Uterus (tissue), 4 donors: ENCODE results near the gene CTLA4. TPM values are rescaled to one million over a fixed set of nuclear protein-coding genes. Genes with fewer than 3 reads are reported as not detected.
A peak's percentile ranks its signal among the peaks of the same experiment; 100 is the strongest.

ENCODE experiments used
- DNase-seq, 2 donors: peaks; one replicate each; pipeline ENCODE4 v3.0.0-alpha.2; 2019 to 2020
- H3K27ac ChIP-seq, 2 donors: fragments of 200-600 bp; sonication (generic); 1 replicate in 1 of 2; 2 replicates in 1 of 2; pipeline ENCODE4 v1.5.1; 2016 to 2018
- H3K27me3 ChIP-seq, 2 donors: fragments of 200-600 bp; sonication (generic); one replicate each; pipeline ENCODE4 v1.5.1; 2018 to 2019; ENCODE audit warnings: control low read depth in 1 of 2
- H3K36me3 ChIP-seq, 2 donors: fragments of 200-600 bp; sonication (generic); one replicate each; pipeline ENCODE4 v1.5.1; 2019; ENCODE audit warnings: control low read depth in 1 of 2
- H3K4me1 ChIP-seq, 2 donors: fragments of 200-600 bp; sonication (generic); one replicate each; pipeline ENCODE4 v1.5.1; 2018 to 2019; ENCODE audit warnings: control low read depth in 1 of 2
- H3K4me3 ChIP-seq, 2 donors: fragments of 200-600 bp; sonication (generic); 1 replicate in 1 of 2; 2 replicates in 1 of 2; pipeline ENCODE4 v1.5.1; 2018 to 2019; ENCODE audit warnings: mild to moderate bottlenecking in 1 of 2
- H3K9me3 ChIP-seq, 2 donors: fragments of 200-600 bp; sonication (generic); one replicate each; pipeline ENCODE4 v1.5.1; 2019; ENCODE audit warnings: control low read depth in 1 of 2
- POLR2A ChIP-seq, 2 donors: fragments of 450-650 bp; IDR thresholded peaks; one replicate each; pipeline ENCODE4 v1.6.1; 2016; ENCODE audit warnings: antibody characterized with exemption in 2 of 2, mild to moderate bottlenecking in 1 of 2, moderate library complexity in 1 of 2
- intact Hi-C: fragments of 100-400 bp; cut with DNase I; formaldehyde crosslinking; loops from one replicate; pipeline ENCODE4 v1.15.1; 2023; ENCODE audit warnings: low total_unique reads
- total RNA-seq, 4 donors: library from RNA; depleted of rRNA in 3 of 4; stranded (reverse); fragments of >200 nt in 3 of 4; gene quantifications; one replicate each; pipeline versions ENCODE4 v1.1.0 to v1.2.4, GENCODE V29; 2014 to 2023
- TF ChIP-seq, protein P1 (sequence below), 4 experiments: fragments of 200-600 bp in 2 of 4; fragments of 450-650 bp in 2 of 4; sonication (generic) in 2 of 4; IDR thresholded peaks; one replicate each; pipeline ENCODE4 v1.5.1; 2016 to 2019; ENCODE audit warnings: antibody characterized with exemption in 4 of 4, mild to moderate bottlenecking in 2 of 4, moderate library complexity in 1 of 4
- donor health status: DM: yes; HTN: yes; CAD: no.

Gene CTLA4
- total RNA-seq, 4 donors from 2014 or later = 0.14 TPM; not detected in 3

DNA sequence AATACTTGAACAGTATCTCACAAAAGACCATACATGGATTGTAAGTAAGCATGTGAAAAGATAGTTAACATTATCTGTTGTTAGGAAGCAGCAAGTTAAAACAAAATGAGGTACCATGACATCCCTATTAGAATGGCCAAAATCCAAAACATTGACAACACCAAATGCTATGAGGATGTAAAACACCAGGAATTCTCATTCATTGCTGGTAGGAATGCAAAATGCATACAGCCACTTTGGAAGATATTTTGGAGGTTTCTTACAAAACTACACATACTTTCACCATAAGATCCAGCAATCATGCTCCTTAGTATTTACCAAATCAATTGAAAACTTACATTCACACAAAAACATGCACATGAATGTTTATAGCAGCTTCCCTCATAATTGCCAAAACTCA is 38.1 kb downstream of the CTLA4 start:
- intact Hi-C loops = no loop called here
- no peaks in the 10 kb centered on the region for H3K4me1 ChIP-seq
- no peak for DNase-seq
- no peak for TF ChIP-seq POLR2A (IDR thresholded peaks at IDR 0.05)
- TF ChIP-seq, protein P1, sequence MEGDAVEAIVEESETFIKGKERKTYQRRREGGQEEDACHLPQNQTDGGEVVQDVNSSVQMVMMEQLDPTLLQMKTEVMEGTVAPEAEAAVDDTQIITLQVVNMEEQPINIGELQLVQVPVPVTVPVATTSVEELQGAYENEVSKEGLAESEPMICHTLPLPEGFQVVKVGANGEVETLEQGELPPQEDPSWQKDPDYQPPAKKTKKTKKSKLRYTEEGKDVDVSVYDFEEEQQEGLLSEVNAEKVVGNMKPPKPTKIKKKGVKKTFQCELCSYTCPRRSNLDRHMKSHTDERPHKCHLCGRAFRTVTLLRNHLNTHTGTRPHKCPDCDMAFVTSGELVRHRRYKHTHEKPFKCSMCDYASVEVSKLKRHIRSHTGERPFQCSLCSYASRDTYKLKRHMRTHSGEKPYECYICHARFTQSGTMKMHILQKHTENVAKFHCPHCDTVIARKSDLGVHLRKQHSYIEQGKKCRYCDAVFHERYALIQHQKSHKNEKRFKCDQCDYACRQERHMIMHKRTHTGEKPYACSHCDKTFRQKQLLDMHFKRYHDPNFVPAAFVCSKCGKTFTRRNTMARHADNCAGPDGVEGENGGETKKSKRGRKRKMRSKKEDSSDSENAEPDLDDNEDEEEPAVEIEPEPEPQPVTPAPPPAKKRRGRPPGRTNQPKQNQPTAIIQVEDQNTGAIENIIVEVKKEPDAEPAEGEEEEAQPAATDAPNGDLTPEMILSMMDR (IDR thresholded peaks at IDR 0.05) = no peak
- H3K9me3 ChIP-seq = peaks cover 0 to 7% of the 10 kb centered on the region in 2 donors
- no peaks in the 10 kb centered on the region for H3K36me3 ChIP-seq
- H3K4me3 ChIP-seq = no peak overlapping the region
- no peak overlapping the region for H3K27ac ChIP-seq
- H3K27me3 ChIP-seq = no peaks in the 10 kb centered on the region

DNA sequence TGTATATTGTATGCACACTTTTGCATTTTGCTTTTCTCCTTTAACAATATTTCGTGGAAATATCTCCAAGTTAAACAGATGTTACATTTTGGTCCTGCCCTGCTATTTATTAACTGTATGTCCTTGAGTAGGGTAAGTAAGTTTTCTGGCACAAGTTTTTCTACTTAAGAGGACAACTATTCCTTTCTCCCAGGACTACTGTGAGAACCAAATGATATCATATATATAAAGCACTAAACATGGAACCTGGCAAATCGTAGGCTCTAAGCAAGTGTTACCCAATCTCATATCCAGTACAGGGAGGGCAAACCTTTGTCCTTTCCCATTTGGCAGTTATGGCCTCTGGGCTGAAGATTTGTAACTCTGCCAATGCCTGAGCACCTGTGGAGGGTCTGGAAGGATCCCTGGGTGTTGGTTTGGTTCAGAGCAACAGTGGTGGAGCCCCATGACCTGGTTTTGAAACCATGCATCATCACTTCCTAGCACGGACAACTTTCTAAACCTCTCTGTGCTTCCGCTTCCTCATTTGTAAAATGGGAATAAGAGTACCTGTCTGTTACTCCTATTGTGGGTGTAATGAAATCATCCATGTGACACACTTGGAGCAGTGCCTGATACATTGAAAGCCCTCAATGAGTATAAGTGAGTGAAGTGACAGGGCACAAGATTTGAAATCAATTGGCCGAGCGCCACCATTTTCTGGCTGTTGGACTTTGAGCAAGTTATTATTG is 40.7 kb downstream of the CTLA4 start:
- intact Hi-C loops = no loop called here
- H3K4me1 ChIP-seq = no peaks in the 10 kb centered on the region

DNA sequence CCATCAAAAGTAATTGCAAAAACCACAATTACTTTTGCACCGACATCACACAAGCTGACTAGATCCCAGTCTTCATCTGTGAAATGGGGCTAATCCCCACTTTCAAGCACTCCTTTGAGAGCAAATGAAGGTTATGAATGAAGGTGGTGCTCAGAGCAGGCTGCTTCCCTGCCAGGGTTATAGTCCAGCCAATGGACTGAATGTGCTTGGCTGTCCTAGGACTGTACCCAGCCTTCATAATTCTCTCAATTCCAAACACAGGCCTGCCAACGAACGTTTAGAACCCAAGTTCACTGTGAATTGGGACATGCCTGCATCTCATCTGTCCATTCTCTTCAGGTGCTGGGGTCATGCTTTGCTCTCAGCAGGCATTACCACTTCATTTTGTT is 41.2 kb downstream of the CTLA4 start:
- DNase-seq = no peak
- H3K27ac ChIP-seq = peak overlapping the region in 1 of 2 donors; percentile 0
- H3K36me3 ChIP-seq = no peaks in the 10 kb centered on the region
- TF ChIP-seq, protein P1 (IDR thresholded peaks at IDR 0.05) = no peak
- TF ChIP-seq POLR2A (IDR thresholded peaks at IDR 0.05) = no peak
- H3K4me1 ChIP-seq = no peaks in the 10 kb centered on the region
- H3K27me3 ChIP-seq = no peaks in the 10 kb centered on the region
- intact Hi-C loops = no loop called here
- no peak overlapping the region for H3K4me3 ChIP-seq
- H3K9me3 ChIP-seq = no peaks in the 10 kb centered on the region

More for the DNA sequence above, 40.7 kb downstream of the CTLA4 start:
- H3K27me3 ChIP-seq = no peaks in the 10 kb centered on the region
- no peak overlapping the region for H3K4me3 ChIP-seq
- TF ChIP-seq, protein P1 (IDR thresholded peaks at IDR 0.05) = no peak
- TF ChIP-seq POLR2A (IDR thresholded peaks at IDR 0.05) = no peak
- DNase-seq = no peak
- no peaks in the 10 kb centered on the region for H3K9me3 ChIP-seq
- H3K36me3 ChIP-seq = no peaks in the 10 kb centered on the region
- H3K27ac ChIP-seq = no peak overlapping the region

DNA sequence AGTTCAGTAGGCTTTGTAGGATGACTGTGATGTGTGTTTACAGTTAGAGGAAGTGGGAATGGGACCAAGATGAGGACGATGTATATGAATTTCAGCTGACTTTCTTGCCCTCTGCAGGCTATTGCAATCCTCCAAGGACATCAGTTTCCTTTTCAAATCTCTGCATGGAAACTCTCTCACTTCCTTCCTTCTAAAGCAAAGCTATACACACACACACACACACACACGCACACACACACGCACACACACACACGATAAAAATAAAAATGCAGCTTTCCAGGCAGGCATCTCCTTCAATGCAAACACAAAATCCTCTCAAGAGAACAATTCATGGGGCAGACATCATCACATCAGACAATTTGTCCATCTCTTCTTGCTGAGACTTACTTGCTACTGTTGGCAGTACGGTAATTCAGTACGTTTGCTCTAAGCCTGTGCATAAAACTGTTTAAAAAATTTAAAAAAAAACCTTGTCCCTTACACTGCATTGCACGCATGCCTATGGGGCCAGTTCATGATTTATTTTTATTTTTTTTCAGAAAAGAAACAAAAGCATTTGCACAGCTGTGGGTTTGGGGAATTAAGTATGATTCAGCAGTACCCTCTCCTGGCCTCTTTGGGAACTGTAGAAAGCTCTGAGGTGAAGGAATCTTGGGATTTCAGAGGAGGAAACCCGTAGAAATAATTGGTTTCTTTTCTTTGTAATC is 41.8 kb downstream of the CTLA4 start:
- intact Hi-C loops = no loop called here
- no peak for DNase-seq

More for the DNA sequence above, 41.8 kb downstream of the CTLA4 start:
- H3K9me3 ChIP-seq = no peaks in the 10 kb centered on the region
- no peaks in the 10 kb centered on the region for H3K36me3 ChIP-seq
- no peak overlapping the region for H3K4me3 ChIP-seq
- H3K4me1 ChIP-seq = no peaks in the 10 kb centered on the region
- TF ChIP-seq, protein P1 (IDR thresholded peaks at IDR 0.05) = peak; percentile 56 to 80 (median 68)
- TF ChIP-seq POLR2A (IDR thresholded peaks at IDR 0.05) = no peak
- H3K27ac ChIP-seq = peak overlapping the region in 1 of 2 donors; percentile 0
- no peaks in the 10 kb centered on the region for H3K27me3 ChIP-seq
